ENCODE measurements around the gene SEC14L5.

Gene SEC14L5

GRCh38 chr16:5062051-5062450, 103.9 kb downstream of the SEC14L5 start:
- in situ Hi-C loops (cut with HindIII; ENCODE audit: low sequenced_read_pairs) = no loop called here

- in situ Hi-C loops (cut with HindIII; ENCODE audit: low sequenced_read_pairs) = no loop called here
Observed at GRCh38 chr16:5062790-5063765, 104.9 kb downstream of the SEC14L5 start.

DNA sequence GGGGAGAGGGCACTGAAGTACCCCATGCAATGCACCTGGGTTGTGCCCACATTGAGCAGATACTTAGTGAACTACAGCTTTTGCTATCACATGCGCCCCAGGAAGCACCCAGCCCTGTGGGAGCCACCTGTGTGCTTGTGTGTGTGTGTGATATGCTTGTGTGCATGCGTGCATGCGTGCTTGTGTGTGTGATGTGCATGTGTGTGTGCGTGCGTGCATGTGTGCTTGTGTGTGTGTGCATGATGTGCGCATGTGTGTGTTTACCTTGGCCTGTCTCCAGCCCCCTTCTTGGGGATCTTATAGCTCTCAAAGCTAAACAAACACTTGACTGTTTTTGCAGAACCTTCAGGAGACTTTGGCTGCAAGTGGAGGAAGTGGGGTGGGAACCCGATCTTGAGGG, 106.8 kb downstream of the SEC14L5 start:
- in situ Hi-C loops (cut with HindIII; ENCODE audit: low sequenced_read_pairs) = no loop called here

GRCh38 chr16:5065326-5065725, 107.2 kb downstream of the SEC14L5 start:
- in situ Hi-C loops (cut with HindIII; ENCODE audit: low sequenced_read_pairs) = no loop called here

DNA sequence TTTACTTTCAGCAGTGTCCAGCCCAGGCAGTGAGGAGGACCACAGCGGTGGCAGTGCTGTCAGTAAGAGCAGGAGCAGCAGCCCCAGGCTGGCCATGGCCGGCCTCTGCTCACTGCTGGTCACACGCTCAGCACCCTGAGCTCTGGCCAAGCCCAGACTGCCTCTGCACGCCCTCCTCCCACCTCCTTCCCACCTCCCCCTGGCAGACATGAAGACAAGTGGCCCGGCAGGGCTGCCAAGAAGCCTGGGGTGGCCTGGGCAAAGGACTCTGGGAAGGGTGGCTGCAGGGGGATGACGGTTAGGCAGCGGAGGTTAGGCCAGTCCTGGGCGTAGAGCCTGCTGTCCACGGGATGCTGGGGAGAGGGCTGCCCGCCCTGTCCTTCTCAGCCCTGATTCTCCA, 107.7 kb downstream of the SEC14L5 start, which contains the start of gene C16orf89:
C16orf89 (minus strand) TSS at position 144 of the 400 bp plus-strand sequence; CDS start at position 96, 48 bp downstream.
- in situ Hi-C loops (cut with HindIII; ENCODE audit: low sequenced_read_pairs) = no loop called here

GRCh38 chr16:5066511-5066910, 108.4 kb downstream of the SEC14L5 start:
- in situ Hi-C loops (cut with HindIII; ENCODE audit: low sequenced_read_pairs) = no loop called here

All from DLD1 (cell line).